ENCODE data around the gene GFPT2. TPM values are rescaled to one million over a fixed set of nuclear protein-coding genes. Genes with fewer than 3 reads are reported as not detected.

Gene GFPT2
- total RNA-seq, 1 experiment from 2014 or later = 13.9 TPM

DNA sequence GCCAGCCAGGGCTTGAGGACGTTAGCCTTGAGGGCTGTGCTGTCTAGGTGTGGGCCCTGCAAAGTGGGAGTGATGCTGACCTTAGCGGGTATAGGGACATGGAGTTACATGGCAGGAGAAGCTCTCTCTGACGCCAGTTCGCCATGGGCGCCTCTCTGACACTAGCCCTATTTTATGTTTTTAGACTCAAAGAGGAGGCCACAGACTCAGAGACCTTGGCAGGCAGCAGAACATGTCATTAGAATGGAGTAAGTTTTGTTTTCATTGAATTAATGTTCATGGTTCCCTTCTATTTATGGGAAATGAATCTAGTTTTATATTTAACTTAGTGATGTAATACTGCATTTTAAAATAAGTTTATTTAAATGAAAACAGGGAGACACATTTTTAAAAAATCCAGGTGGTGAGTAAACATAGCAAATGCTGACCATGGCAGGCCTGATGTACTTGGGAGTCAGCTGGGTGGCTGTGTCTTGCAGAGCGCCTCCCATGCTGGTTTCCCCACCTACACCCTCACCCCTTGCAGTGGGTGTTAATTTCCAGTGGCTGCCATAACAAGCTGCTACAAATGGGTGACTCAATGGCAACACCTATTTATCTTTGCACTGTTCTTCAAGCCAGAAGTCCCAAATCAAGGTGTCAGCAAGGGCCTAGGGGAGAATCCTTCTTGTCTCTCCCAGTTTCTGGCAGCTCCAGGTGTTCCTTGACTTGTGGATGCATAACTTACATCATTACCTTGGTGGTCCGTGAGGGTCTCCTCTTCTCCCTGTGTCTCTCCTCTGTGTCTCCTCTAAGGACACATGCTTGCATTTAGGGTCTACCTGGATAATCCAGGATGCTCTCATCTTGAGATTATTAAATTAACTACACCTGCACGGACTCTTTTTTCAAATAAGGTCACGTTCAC is 25.6 kb upstream of the GFPT2 start:
- no peak for DNase-seq (ENCODE audit: low read depth)

DNA sequence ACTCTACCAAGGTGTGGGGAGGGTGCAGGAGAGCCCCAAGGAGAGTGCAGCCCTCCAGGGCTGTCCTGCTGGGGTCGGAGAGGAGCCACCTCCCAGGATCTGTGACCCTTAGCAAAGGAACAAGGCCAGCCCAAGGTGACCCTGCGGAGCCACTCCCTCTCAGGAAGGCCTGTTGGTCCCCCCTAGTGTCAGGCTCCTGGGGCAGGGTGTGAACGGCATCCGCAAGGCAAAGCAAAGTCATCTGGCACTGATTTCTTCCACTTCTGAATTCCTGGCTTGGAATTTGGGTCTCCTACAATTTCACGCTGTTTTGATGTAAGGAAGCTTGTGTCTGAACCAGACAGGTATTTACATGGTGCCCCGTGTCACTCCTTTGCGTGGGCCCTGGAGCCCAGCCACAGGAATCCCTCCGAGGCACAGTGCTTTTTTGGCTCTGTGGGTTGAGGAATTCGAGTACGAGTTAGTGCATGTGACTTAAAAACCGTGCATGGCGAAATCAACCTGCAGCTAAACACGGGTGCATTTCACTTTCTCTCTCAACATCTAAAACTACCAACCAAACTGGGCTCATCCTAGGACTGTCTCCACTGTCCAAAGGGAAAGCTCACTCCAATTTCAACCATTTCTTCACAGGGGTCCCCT is 24.5 kb upstream of the GFPT2 start:
- DNase-seq (ENCODE audit: low read depth) = no peak

DNA sequence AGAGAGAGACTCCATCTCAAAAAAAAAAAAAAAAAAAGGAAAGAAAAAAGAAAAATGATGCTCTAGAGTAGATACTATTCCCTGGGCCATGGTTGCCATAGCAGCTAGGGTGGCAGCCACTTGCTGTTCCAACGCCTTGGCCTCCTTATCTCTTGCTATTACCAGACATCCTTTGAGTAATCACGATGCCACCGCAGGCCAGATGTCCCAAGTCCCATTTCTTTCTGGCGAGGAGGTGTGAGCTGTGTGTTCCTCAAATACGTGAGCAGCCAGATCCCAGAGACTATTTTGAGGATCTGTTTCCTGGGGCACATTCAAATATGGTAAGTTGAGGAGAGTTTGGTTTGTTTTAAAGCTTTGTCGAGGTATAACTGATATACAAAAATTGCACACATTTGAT is 23.4 kb upstream of the GFPT2 start:
- no peak for DNase-seq (ENCODE audit: low read depth)

DNA sequence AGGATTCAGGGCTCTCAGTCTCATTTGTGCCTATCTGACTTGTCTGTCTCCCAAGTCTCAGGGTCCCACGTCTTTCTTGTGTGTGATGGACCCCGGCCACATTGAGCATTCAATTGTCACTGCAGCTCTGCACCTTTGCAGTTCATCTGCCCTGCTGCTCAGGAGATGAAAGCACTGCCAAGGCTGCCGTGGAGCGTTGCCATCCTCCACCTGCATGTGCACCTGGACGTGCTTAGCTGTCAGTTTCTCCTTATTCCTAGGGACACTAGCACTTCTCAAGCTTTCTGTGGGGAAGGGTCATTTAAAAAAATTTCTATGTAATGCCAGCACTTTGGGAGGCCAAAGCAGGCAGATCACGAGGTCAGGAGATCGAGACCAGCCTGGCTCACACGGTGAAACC is 22.8 kb upstream of the GFPT2 start:
- DNase-seq (ENCODE audit: low read depth) = no peak

DNA sequence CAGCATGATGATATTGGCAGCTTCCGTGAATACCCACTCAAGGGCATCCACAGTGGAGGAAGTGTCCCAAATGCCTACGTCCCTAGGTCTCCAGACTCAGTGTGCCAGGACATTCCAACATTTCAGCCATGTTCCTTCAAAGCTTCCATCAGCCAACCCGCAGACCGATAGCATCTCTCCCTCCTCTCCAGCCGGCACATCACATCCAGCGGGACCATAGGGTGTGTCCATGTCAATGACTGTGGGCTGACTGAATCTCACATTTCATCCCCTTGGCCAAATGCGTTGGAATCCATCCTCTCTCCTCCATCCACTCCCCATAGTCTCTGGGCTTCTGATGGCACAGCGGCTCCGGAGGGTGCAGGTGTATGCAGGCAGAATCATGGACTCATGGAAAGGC is 22.2 kb upstream of the GFPT2 start:
- DNase-seq (ENCODE audit: low read depth) = no peak

DNA sequence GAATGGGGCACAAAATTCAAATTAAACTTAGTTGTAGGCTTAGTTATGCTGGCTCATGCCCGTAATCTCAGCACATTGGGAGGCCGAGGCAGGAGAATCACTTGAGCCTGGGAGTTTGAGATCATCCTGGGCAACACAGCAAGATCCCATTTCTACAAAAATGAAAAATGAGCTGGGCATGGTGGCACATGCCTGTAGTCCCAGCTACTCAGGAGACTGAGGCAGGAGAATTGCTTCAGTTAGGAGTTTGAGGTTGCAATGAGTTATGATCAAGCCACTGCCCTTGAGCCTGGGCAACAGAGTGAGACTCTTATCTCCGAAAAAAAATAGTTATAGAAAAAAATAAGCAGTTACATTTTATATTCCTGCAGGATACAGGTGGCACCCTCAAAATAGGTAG is 20.7 kb upstream of the GFPT2 start:
- no peak for DNase-seq (ENCODE audit: low read depth)

DNA sequence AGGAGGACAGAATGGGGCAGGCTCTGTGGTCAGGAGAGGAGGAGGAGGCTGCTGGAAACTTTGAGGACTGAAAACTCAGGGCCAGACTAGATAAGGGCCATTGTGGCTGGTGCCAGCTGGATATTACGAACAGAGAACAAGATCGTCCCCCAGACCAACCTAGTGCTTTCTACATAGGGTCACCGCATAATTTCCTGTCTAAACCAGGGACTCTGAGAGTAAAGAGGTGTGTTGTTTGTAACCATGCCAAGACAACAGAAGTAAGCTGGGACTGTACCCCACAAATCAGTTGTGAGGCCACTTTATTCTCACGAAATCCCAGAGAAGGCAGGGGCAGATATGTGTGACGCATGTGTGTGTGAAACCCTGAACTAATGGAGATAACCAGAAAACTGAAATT is 20.3 kb upstream of the GFPT2 start:
- DNase-seq (ENCODE audit: low read depth) = no peak

DNA sequence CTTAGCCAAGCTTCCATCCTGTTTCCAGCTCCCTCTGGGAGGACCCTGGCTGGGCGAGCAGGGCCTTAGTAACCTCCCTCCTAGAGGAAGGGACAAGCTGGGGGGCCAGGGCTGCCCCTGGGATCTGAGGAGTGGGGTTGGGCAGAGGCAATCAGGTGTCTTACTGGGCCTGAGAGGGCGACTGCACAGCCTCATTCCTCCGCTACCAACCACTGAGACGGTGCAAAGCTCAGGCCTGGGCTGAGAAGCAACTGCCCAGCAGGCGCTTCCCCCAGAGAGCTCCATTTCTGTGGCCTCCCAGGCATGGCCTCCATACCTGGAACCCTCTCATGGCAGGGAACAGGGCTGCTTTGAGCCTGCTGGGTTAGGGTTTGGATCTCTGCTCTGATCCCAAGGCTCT is 18.8 kb upstream of the GFPT2 start:
- no peak for DNase-seq (ENCODE audit: low read depth)

DNA sequence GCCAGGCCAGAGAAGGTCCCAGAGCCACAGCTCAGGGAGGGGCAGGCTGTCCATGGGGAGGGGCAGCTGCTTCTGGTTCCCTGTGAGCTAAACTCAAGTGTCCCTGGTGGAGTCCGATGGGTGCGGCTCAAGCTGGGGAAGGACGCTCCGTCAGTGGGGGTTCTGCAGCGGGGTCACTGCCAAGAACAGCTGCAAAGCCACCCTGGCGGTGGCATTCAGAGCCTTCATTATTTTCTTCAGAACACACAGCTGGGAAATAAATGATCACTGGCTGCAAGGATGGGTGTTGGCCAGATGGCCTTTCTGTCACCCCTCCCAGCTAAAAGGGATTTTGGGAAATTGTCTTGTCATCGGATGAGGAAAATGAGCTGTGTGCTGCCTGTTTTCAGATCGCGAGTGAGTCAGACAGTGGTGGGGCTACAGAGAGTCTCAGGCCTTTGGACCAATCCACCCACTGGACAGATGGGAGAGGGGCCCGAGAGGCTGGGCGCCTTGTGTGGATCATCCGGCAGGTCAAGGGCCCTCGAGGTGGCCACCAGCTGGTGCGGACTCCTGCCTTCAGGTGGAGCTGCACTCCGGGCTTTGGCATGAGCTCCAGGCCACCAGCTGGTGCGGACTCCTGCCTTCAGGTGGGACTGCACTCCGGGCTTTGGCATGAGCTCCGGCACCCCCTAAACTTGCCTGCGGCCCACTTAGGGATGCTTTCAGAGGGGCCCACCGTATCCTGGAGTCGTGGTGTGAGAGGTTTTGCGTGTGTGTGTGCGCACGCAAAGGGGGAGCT is 17.9 kb upstream of the GFPT2 start:
- DNase-seq (ENCODE audit: low read depth) = no peak

DNA sequence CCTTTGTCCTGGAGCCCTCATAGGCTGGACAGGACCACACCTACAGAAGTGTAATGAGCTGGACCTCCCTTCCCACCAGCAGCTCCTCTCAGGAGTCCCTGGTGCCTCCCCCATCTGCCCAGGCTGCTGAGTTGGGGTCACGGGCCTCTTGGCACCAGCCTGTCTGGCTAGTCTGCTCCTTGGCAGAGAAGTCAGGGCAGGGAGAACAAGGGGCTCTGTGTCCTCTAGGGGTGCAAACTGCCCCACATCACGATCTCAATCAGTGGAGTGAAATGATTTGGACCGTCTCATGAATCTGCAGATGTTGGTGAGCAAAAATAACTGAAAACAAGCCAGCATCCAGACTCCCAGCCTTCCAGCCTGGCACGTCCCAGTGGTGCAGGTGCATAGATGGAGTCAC is 14.9 kb upstream of the GFPT2 start:
- DNase-seq (ENCODE audit: low read depth) = no peak

DNA sequence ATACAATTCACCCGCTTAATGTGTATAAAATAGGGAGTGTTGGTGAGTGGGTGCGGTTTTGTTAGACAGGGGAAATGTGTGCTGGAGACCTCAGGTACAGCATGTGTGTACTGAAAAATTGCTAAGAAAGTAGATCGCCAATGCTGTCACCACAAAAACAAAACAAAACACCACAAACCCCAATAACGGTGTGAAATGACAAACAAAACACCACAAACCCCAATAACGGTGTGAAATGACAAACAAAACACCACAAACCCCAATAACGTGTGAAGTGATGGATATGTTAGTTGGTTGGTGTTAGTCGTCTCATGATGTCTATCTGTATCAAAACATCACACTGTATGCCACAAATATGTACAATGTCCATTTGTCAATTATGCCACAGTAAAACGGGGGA is 14.2 kb upstream of the GFPT2 start:
- no peak for DNase-seq (ENCODE audit: low read depth)

DNA sequence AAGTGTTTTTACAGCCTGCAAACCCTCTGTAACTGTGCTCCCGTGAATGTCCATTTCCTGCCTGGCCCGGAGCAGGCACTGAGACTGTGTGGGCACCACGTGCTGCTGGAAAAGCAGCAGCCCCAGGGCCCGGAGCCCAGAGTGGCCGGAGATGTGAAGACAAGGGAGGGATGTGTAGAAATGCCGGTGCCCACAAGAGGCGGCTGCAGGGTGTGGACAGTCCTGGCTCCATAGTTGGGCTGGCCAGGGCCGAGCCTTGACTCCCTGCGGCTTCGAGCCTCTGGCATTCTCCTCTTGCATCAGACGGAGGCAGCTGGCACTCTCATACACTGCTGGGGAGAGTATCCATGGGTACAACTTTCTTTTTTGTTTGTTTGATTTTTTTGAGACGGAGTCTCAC is 13.2 kb upstream of the GFPT2 start:
- DNase-seq (ENCODE audit: low read depth) = peak; percentile 65

DNA sequence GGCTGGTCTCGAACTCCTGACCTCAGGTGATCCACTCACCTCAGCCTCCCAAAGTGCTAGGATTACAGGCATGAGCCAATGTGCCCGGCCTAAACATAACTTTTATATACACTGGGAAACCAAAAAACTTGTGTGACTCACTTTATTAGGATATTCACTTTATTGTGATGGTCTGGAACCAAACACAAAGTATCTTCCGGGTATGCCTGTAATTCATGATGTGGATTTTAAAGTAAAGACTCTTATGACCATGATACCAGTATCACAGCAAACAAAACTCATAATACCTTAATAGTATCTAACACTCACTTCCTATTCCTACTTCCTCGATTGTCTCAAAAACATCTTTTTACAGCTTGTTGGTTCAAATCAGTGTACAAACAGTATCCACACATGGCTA is 12.7 kb upstream of the GFPT2 start:
- DNase-seq (ENCODE audit: low read depth) = no peak

DNA sequence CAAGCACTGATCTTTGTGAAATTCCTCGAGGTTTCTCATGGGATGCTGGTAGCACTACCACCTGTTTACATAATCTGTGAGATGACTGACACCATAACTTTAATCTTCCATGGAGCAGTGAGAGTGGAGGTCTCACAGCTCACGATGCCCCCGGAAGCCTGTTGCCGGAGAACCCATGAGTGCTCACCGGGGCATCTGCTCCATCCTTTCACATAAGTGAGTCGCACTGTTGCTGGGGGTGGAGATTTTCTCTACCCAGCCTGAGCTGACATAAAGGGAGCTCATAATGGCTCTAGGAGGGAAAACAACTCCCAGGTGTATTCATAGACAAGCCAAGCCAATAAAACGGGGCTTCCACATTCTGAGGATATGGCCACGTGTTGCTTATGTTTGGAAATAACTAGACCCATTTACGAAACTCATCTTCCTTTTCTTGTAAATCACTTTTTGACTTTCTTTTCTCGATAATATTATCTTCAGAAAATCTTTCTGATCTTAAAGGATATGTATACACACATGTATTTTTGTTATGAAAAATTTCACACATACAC is 11.2 kb upstream of the GFPT2 start:
- no peak for DNase-seq (ENCODE audit: low read depth)

DNA sequence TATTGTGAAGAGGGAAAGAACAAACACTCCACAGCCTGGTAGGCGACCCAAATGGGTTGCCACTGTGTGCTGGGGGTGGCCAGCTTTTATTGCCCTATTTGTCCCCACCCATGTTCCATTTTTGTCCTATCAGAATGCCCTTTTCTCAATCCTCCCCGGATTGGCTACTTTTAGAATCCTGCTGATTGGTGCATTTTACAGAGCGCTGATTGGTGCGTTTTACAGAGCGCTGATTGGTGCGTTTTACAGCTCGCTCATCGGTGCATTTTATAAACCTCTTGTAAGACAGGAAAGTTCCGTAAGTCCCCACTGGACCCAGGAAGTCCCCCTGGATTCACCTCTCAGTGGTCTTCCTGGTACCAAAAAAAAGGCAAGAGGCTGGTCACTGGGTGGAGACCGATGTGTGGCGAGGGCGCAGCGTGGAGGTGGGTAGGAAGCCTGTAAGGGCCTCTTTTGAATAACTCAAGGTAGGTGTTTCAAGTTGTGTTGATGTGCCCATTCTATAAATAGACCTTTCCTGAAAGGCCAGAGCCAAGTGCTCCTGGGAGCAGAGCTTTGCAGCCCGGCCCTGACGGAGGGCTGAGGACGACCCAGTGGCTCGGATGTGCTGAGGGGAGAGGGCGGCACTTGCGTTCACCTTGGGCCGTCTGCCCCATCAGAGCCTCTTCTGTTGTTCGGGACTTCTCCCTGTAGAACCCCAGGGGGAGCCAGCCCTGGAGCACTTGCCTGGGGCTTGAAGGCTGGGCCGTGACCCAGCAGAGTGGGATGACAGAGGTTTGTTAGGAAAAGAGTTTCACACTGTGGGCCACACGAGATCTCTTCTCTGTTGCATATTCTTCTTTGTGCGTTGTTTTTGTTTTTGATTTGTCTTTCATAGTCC is 7.2 kb upstream of the GFPT2 start:
- no peak for DNase-seq (ENCODE audit: low read depth)

DNA sequence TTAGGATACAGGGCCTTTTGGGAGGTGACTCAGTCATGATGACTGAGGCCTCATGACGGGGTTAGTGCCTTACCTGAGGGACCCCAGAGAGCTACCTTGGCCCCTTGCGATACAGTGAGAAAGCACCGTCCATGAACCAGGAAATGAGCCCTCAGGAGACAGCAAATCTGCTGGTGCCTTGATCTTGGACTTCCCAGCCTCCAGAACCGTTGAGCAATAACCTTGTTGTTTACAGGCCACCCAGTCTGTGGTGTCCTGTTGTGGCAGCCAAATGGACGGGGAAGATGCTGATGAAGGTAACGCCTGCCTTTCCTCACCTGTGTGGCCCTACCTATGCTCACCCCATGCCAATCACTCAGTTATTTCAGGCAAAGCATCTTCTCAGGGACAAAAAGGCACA is 5.6 kb upstream of the GFPT2 start:
- no peak for DNase-seq (ENCODE audit: low read depth)

DNA sequence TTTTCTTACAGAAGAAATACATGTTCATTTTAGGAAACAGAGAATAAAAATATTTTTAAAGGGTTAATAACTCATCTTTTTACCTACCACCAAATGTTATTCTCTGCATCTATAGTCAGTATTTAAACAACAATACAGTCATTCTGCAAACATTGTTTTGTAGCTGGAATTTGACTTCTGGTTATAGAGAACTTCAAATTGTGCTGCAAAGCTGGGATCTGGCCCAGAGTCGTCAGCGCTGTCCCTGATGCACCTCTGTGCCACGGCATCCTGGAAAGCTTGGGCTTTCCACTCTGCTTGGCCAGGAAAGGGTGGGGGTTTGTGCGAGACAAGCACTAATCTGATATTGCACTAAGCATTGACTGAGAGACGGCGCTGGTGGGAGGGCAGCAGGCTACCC is 5.0 kb upstream of the GFPT2 start:
- DNase-seq (ENCODE audit: low read depth) = no peak

DNA sequence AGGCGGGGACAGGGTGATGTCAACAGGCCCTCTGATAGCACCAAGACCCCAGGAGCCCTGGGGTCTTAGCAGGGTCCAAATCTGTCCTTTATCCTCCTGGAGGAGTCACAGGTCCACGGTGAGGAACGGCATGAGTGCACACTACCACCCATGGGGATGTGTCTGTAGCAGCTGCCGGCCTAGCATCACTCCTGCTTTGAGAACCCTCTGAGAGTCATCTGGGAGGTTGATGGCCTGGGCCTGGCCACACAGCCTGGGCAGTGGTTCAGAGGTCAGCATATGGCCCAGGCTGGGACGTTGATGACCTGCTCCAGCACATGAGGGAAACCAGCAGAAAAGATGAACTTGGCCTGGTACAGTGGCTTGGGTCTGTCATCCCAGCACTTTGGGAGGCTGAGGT is 1.8 kb upstream of the GFPT2 start:
- no peak for DNase-seq (ENCODE audit: low read depth)

DNA sequence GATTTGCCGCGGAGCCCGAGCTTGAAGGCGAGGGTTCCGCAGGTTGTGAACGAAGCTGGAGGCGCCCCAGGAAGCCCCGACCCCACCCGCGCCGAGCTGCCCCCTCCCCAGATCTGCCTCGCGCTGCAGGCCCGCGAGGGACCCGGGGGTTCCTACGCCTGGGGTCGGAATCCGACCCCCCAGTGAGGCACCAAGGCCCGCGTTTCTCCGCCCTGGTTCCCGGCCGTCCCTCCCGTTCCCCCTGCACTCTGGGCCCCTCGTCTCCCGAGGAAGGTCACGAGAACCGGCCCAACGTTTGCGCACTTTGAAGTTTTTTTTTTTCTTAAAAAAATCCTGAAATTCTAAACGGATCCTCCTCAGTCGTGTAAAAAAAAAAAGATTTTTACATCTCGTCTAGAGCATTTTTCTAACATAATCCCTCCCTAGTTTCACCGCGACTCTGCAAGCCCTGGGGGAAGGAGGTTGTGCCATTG is 880 bp upstream of the GFPT2 start:
- DNase-seq (ENCODE audit: low read depth) = no peak

DNA sequence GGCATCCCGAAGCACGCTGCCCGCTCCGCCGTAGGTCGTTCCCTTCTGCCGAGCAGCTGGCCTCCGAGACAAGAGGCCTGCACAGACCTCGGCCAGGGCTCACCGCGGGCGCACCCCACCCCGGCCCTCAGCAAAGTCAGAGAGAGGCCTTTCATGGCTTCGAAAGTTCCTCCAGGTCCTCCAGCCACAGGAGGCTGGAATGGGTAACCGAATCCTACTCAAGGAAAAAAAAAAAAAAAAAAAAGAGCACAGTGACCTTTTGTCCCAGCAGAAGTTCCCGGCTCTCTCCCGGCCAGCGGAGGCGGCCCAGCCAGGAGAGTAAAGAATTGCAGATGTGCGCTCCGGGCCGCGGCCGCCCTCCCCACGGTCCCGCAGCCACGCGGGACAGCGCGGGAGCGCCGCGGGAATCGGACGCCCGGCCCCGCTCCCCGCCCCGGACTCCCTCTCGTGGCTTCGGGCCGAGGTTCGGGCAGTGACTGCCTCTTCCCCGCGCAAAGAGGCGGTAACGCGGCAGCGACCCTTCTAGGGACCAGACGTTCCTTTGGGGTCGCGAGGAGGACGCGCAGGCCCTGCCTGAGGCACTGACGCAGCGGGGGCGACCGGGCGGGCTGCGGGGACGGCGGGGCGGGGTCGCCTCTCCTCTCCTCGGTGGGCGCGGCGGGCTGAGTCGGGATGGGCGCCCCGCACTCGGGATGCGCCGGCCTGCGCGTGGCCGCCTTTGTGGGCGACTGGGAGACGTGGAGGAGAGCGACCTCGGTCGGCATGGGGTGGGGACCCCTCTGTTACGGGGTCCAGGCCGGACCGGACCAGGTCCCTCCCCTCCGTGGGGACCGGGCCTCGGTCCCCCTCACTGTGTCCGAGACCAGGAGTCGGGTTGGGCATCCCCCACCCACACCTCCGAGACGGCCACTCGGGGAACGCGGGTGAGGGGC is 754 bp downstream of the GFPT2 start:
- DNase-seq (ENCODE audit: low read depth) = peak; percentile 44

Measured in RPMI7951 (cell line).